GM18519 (cell line): ENCODE results near the gene C6orf47.

Source experiments
- ATAC-seq: cut with Tn5 transposase; IDR thresholded peaks from one replicate; pipeline ENCODE4 v1.9.1; 2021; ENCODE audit warnings: mild to moderate bottlenecking, moderate library complexity; ENCODE audit not compliant: unreplicated experiment, low FRiP score

The C6orf47 gene

DNA sequence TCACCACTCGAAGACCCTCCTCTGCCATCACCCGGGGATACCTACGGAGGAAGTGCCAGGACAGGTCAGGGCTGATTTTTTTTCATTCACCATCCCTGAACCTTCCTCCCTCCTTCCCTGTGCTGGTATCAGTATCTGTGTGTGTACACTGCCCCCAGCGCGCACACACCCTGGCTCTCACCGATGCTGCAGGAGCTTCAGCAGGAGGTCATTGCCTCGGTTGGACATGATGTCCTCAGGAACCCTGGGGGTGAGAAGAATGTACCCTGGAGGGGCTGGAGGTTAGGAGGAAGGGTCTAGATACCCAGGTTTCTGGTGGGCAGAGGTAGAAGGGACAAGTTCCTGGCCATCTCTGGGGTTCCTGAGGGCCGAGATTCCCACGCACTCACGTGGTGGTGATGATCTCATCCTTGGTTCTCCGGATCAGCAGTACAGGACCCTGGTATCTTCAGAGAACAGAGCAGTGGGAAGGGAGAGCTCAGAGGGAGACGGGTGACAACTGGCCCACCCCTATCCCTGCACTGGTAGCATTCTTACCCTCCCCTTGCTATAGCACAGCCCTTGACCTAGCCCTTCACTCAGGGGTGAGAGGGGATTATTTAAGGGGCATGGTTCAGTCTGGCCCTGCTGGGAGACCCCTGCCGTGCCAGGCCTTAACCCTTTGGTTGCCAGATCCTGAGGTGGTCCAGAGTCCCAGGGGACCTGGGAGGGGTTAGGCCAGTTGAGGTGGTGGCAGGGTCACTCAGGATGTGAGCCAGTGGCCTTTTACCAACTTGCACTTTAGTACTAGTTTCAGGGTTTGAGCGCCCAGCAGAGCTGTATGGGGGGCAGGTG, 27.5 kb upstream of the C6orf47 start:
- ATAC-seq, result no peak

DNA sequence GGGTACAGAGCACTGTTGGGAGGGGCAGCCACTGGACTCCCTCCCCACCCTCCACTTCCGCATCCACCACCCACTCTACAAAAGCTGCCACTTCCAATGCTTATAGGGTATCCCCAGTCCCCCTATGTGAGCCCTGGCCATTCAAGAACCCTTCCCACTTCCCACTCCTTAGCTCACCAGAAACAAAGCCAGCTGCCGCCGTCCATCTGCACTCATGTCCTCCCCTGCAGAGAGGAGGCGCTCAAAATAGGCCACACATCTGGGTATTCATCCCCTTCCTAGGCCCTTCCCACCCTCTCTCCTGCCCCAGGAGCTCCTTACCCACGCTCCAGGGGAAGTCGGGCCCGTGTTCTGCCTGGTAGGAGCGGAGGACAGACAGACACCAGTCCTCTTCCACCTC, 26.7 kb upstream of the C6orf47 start:
- no peak for ATAC-seq

DNA sequence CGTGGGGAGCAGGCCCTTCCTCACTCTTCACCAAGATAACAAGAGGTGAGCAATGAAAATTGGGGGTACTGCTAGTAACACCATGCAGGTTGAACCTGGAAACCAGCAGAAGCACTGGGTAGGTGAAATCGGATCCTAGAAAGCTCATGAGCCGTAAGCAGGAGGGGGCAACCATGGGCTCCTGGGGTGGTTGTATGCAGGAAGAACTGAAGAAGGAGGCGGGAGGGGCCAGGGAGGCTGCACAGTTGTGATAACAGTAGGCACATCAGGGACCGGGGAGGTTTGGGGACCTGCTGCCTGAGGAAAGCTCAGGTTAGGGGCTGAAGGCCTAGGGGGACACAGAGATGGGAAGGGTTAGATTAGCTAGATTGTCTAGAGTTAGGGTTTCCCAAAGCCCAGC, 25.9 kb upstream of the C6orf47 start:
- ATAC-seq, result no peak

DNA sequence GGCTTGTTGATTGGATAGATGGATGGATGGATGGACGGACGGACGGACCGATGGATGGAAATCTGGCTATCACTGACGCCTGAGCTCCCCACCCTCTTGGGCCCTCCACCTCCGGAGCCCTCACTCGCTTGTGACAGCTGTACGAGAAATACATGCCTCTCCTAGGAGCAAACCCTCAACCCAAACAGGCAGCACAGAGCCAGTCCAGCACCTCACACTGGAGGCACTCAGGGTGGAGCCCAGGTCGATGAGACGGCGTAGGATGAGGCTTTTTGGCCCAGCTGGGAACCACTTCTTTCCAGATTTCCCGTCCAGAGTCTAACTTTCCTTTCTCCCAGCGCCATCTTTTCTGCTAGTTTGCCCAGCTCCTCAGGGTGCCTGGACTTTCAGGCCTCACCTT, 23.0 kb upstream of the C6orf47 start:
- no peak for ATAC-seq

DNA sequence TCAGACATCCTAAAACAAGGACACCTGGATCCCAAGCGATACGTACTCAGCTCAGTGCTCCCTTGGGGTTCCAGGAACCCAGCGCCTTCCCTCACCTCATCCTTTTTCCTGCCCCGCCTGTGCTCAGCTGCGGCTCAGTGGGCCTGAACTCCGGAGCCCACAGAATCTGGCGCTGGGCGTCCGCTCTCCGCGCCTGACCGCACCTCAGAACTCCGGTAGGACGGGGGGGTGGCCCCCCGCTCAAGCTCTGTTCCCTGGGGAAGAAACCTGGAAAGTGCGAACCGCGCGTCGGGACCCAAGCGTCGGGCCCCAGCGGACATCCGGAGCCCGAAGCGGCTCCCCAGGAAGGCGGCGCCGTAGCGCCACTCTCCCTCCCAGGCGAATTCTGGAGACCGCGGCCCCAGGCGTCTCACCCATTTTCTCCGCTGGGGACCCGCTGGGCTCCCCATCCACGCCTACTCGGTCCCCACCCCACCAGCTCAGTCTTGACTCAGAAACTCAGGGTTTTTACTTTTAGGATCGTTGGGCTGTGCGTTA, 20.6 kb upstream of the C6orf47 start:
- ATAC-seq, result no peak

DNA sequence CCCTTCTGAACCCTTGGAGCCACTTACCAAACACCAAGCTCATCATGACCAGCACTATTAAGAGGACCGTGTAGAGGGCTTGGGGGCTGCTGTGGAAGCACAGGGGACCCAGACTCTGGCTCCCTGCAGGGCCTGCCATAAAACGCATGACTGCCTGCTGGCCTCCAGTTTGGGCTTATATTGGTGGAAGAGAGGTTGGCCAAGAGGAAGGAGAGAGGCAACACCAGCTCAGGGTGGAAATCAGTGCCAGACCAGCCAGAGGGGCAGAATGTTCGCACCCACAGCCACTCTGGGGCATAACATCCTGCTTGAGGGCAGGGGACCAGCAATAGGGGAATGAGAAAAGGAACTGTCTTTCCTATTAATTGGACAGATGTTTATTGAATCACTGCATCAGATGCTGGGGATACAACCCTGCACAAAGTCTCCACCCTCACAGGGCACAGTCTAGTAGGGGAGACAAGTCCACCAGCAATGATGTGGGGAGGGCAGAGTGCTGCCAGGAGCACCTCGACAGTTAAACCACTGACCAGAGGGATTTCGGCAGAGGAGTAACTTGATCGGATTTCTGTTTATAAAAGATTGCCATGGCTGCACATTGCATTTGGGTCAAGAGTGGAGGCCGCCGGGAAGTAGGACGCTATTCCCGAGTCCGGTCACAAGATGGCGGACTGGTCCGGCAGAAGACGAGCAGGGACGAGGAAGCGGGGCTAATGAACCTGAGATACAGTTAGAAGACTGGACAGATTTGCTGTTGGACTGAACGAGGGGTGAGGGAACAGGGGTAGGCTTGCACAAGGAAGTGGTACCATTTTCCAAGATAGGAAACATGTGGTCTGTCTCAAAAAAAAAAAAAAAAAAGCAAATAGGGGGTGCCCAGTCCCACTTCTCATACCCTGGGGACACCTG, 19.9 kb upstream of the C6orf47 start, which contains the start of gene LY6G5C:
TSS of gene LY6G5C (minus strand) at position 842 of the 909 bp plus-strand sequence. CDS start at position 148, 694 bp downstream.
- ATAC-seq, result no peak

DNA sequence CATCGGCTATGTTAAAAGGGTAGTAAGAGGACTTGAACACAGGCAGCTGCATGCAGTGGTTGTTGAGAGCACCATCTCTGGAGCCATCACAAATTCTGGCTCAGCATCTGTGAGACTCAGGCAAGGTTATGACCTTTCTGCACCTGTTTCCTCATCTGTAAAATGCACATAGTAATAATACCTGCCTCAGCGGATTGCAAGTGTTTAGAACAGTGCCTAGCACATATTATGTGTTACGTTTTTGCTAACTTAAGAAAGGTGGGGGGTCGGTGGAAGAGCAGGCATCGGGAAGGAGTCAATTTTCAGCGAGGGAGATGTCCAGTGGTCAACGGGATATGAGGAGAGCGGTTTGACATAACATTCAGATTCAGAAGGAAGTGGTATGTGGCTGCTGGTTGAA, 17.4 kb upstream of the C6orf47 start:
- ATAC-seq, result no peak

DNA sequence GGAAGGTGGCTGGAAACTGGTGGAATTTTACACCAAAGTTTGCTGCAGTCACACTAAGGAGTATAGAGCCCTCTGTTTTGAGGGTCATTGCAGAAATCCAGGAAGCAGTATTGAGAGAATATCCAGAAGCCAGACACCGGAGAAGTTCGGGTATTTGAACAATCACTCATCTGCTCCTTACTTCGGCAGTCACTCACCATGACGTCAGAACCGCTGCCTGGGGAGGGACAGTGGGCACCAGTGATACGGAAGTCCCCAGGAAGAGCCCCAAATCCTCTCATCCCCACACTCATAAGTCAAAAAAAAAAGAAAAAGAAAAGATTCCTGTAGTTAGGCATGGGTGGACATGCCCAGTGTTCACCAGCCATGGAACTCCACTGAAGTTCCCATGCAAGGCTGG, 16.3 kb upstream of the C6orf47 start:
- ATAC-seq, result no peak

DNA sequence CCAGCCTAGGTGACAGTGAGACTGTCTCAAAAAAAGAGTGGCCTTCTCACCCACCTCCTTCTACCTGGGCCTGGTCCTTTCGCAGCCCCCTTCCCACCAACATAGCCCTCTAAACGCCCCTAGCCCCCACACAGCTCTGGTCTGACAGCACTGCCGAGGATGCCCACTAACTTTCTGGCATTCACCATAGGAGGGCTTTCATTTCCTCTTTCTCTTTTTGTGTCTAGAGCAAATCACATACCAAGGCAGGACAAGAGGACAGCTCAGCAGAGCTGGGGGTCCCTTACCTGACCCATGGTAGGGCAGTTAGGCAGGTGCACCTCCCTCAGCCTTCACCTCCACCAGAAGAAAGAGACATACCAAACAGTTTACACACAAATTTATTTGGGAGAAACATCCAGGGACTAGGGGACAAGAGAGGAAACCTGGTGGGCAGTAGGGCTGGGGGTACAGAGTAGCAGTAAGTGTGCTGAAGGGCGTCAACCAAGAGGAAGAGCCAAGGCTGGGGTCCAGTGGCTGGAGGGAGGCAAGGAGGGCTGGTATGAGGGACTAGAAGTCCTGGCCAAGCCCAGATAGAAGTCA, 15.8 kb upstream of the C6orf47 start:
- no peak for ATAC-seq

DNA sequence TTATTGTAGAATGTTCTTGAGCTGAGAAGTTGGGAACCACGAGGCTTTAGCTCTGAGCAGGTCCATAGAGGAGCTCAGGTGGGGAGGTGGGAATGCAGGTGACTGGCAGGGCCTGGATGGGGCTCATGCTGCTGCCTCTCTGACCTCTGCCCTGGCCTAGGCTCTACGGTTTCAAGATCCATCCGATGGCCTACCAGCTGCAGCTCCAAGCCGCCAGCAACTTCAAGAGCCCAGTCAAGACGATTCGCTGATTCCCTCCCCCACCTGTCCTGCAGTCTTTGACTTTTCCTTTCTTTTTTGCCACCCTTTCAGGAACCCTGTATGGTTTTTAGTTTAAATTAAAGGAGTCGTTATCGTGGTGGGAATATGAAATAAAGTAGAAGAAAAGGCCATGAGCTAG, 9.1 kb upstream of the C6orf47 start, which contains the start of gene LY6G5B:
TSS of gene LY6G5B (plus strand) at position 301 of the 400 bp plus-strand sequence. CDS start 975 bp downstream, outside the sequence.
- ATAC-seq, result no peak

DNA sequence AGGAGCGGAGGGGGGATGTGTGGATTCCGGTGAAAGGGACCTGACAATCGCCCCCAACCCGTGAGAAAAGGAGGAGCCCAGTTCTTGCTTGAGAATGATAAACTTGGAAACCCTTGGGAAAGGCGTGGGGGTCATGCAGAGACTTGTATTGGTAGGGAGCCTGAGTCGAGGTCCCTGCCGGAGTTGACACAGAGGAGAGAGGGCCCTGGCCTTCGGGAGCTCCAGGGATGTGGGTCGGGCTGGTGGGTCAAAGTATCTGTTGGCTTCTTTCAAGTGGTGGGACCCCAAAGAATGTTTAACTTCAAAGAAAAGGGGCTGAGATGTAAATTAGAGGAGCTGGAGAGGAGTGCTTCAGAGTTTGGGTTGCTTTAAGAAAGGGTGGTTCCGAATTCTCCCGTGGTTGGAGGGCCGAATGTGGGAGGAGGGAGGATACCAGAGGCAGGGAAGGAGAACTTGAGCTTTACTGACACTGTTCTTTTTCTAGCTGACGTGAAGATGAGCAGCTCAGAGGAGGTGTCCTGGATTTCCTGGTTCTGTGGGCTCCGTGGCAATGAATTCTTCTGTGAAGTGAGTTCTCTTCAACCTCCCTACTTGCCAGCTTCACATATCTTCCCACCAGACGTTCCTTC, 5.9 kb upstream of the C6orf47 start:
- ATAC-seq, result no peak

DNA sequence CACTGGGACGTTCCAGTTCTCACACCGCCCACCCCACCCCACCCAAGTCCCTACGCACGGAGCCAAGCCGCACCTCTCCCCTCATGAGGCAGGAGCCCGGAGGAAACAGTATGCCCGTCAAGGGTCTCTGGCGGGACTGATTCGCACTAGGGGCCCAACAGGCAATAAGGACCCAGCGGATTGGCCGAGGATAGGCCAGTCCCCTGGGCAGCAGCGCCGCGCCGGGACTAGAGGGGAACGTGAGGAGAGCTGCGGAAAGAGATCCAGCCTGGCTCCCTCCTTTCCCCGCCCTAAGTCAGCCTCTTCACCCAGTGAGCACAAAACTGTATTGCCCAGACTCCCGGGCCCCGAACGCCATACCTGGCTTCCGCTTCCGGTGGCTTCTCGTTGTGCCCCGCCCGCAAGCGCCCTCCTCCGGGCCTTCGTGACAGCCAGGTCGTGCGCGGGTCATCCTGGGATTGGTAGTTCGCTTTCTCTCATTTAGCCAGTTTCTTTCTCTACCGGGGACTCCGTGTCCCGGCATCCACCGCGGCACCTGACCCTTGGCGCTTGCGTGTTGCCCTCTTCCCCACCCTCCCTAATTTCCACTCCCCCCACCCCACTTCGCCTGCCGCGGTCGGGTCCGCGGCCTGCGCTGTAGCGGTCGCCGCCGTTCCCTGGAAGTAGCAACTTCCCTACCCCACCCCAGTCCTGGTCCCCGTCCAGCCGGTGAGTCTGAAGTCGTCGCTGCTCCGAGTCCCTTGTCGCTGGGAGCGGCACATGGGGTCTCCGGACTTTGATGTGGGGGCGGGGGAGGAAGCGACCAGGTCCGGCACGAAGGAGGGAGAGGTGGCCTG, 5.1 kb upstream of the C6orf47 start, which contains the start of gene CSNK2B:
TSS of gene CSNK2B (plus strand) at position 580 of the 836 bp plus-strand sequence. CDS start 752 bp downstream, outside the sequence.
- peak; percentile 62 for ATAC-seq

DNA sequence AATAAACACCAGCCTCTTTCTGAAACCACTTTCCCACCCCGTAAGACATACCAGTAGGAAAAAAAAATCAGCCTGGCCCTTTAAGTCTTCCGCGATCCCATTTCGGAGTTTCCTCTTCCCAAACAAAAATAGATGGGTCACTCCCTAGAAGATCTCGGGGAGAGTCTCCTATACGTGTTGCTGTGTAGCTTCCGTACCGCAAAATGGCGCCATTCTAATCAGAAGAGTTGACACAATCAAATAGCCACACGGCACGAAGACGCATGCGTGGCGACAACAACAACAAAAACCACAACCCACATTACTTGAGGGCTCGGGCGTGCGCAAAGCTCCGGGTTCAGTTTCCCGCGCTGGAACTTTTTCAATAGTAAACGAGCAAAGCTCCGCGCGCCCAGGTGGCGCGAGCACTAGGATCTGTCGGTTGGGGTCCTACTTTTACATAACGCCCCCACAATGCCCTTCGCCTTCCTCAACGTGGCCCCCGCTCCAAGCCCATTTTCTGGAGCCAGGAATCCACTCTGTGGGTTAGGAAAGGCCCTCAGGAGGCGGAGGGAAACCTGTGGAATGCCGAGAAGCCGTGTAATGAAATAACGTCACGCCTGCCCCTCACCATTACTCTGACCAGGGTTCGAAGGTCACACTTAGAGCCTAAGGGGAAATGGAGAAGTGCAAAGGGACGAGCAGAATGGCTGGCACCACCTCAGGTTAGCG, 4.4 kb upstream of the C6orf47 start, which contains the start of gene GPANK1:
TSS of gene GPANK1 (minus strand) at position 208 of the 711 bp plus-strand sequence. CDS start 519 bp downstream, outside the sequence.
- peak; percentile 5 for ATAC-seq

DNA sequence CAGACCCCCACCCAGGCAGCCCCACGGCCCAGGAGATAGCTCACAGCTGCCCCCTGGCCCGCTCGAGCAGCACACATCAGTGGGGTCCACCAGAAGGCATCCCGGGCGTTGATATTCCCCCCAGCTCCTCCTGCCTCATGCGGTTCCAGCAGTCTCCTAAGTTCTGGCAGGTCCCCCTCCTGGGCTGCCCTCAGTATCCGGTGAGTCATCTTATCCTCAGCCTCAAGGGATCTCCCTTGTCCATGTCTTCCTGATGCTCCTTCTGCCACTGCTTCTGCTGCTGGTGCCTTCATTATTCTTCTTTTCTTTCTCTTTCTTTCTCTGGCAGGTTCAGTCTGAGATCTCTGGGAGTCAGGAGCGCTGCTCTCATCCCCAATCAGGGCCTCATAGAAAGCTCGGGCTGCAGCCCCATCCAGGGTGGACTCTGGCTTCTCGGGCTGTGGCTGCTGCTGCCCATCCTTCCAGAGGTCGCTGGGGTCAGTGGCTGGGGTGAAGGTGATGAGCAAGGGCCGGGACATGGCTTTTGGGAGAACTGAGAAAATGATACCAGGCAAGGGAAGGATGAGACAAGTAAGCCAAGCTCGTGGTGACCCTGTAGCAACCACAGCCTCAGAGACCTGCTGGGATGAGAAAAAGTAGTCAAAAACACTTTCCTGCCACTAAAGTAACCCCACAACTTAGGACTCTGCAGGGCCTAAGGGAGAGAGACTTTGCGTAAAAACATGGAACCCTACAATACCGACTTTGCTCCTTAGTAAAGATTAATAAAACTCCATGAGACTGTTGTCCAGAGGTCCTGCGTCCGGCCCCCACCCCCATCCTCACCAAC, 3.6 kb upstream of the C6orf47 start:
- no peak for ATAC-seq

DNA sequence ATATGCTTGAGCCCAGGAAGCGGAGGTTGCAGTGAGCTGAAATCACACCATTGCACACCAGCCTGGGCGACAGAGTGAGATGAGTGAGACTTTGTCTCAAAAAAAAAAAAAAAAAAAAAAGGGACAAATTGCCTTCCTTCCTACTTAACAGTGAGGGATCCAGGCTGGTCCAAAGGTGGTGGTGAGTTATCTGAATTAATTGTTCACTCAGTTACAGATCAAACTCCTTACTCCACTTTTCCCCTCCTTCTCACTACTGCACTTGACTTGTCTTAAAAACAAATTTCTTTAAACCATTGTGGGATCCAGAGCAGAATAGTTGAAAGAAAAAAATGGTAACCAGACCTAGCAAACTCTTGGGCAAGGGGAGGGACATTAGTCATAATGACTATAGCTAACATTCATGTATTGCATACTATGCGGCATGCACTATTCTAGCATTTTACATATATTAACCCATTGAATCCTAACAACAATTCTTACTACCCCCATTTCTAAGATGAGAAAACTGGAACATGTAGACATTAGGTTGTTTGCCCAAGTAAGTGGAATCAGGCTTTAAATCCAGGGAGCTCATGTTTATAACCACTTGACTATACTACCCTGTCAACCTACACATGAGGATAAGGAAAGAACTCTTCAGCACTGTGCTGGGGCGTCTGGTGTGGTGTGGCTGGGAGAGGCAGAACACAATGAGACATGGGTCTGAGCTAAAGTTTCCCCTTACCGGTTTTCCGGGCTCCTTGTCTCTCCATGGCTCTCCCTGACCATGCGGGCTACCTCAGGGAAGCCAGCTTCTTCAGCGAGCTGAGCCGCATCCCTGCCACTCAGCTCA, 2.8 kb upstream of the C6orf47 start:
- no peak for ATAC-seq

DNA sequence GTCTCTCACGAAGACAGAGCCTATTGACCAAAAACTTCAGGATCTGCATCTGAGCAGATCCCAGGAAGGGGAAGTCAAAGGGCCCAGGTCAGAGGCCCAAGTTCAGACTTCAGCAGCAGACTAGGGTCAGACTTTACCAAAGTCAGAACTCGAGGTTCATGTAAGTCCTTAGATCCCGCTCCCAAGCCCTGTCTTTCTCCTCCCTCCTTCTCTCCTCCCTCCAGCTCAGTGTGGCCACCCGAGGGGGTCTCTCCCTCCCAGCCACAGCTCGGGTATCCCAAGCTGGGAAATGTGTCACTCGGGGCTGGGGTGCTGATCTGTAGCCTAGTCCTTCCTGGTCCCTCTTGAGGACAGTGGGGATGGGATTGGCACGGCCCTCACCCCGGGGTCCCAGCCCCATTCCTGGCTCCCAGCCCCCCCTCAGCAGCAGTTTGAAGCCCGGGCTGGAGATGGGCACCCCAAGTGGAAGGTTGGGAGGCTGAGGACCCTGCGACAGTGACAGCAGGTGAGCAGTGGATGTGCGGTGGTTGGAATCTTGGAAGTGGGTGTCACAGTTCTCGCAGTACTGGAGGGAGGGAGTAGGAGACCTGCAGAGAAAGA, 1.6 kb upstream of the C6orf47 start:
- no peak for ATAC-seq
